ENCODE results near the gene CASK.

DNA sequence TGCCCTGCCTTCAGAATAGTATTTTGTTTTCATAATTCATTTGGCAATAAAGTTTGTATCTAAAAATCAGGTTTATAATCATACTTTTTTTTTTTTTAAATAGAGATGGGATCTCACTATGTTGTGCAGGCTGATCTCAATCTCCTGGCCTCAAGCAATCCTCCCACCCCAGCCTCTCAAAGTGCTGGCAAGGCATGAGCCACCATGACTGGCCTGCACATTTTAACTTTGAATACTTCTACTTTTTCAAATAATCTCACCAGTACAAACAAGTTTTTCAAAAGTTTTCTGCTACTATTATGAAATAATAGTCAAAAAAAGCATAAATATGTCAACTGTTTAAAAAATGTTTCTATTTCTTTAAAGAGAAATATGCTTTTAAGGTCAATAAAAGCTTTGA is 304.1 kb downstream of the CASK start:
- TF ChIP-seq, protein P1, sequence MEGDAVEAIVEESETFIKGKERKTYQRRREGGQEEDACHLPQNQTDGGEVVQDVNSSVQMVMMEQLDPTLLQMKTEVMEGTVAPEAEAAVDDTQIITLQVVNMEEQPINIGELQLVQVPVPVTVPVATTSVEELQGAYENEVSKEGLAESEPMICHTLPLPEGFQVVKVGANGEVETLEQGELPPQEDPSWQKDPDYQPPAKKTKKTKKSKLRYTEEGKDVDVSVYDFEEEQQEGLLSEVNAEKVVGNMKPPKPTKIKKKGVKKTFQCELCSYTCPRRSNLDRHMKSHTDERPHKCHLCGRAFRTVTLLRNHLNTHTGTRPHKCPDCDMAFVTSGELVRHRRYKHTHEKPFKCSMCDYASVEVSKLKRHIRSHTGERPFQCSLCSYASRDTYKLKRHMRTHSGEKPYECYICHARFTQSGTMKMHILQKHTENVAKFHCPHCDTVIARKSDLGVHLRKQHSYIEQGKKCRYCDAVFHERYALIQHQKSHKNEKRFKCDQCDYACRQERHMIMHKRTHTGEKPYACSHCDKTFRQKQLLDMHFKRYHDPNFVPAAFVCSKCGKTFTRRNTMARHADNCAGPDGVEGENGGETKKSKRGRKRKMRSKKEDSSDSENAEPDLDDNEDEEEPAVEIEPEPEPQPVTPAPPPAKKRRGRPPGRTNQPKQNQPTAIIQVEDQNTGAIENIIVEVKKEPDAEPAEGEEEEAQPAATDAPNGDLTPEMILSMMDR (IDR thresholded peaks at IDR 0.05; ENCODE audit: insufficient read depth, low read length): no peak
- TF ChIP-seq GABPA (IDR thresholded peaks at IDR 0.05; ENCODE audit: low read depth) (no peak), SPI1 (IDR thresholded peaks at IDR 0.05; ENCODE audit: borderline replicate concordance, low read depth) (no peak), POLR2AphosphoS5 (IDR thresholded peaks at IDR 0.05; ENCODE audit: low read depth) (no peak)
- TF ChIP-seq, protein P2, sequence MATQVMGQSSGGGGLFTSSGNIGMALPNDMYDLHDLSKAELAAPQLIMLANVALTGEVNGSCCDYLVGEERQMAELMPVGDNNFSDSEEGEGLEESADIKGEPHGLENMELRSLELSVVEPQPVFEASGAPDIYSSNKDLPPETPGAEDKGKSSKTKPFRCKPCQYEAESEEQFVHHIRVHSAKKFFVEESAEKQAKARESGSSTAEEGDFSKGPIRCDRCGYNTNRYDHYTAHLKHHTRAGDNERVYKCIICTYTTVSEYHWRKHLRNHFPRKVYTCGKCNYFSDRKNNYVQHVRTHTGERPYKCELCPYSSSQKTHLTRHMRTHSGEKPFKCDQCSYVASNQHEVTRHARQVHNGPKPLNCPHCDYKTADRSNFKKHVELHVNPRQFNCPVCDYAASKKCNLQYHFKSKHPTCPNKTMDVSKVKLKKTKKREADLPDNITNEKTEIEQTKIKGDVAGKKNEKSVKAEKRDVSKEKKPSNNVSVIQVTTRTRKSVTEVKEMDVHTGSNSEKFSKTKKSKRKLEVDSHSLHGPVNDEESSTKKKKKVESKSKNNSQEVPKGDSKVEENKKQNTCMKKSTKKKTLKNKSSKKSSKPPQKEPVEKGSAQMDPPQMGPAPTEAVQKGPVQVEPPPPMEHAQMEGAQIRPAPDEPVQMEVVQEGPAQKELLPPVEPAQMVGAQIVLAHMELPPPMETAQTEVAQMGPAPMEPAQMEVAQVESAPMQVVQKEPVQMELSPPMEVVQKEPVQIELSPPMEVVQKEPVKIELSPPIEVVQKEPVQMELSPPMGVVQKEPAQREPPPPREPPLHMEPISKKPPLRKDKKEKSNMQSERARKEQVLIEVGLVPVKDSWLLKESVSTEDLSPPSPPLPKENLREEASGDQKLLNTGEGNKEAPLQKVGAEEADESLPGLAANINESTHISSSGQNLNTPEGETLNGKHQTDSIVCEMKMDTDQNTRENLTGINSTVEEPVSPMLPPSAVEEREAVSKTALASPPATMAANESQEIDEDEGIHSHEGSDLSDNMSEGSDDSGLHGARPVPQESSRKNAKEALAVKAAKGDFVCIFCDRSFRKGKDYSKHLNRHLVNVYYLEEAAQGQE (IDR thresholded peaks at IDR 0.05; ENCODE audit: insufficient replicate concordance, low read depth): no peak
